GM23248 (cell line): ENCODE results near the gene MYH9. TPM values are rescaled to one million over a fixed set of nuclear protein-coding genes. Genes with fewer than 3 reads are reported as not detected.
"Not testable (repeated sequence)": the region's sequence is repeated elsewhere in the genome, so short reads cannot be mapped to it uniquely, and the experiment has no call there.

Experiments used
- DNase-seq: peaks from one replicate; pipeline ENCODE4 v3.0.0-alpha.2; 2015
- H2AFZ ChIP-seq: fragments of 200-600 bp; sonication (generic); 2 replicates; pipeline ENCODE4 v1.6.1; 2016; ENCODE audit warnings: antibody characterized with exemption
- H3F3A ChIP-seq: fragments of 200-600 bp; sonication (generic); 2 replicates; pipeline ENCODE4 v1.6.1; 2016; ENCODE audit warnings: mild to moderate bottlenecking, antibody characterized with exemption, mixed run types; ENCODE audit not compliant: insufficient read depth
- H3K27ac ChIP-seq: fragments of 200-600 bp; sonication (generic); 2 replicates; pipeline ENCODE4 v1.5.1; 2016; ENCODE audit warnings: mild to moderate bottlenecking
- H3K27me3 ChIP-seq: fragments of 200-600 bp; sonication (generic); replicated peaks from 2 replicates; pipeline ENCODE4 v1.6.1; 2016; ENCODE audit warnings: mild to moderate bottlenecking; ENCODE audit not compliant: insufficient read depth
- H3K36me3 ChIP-seq: fragments of 200-600 bp; sonication (generic); 2 replicates; pipeline ENCODE4 v1.6.1; 2016; ENCODE audit warnings: low read depth, mild to moderate bottlenecking
- H3K4me1 ChIP-seq: fragments of 200-600 bp; sonication (generic); 2 replicates; pipeline ENCODE4 v1.6.1; 2016; ENCODE audit warnings: mild to moderate bottlenecking; ENCODE audit not compliant: insufficient read depth
- H3K4me2 ChIP-seq: fragments of 200-600 bp; sonication (generic); one replicate; pipeline ENCODE4 v1.6.1; 2016; ENCODE audit warnings: mild to moderate bottlenecking; ENCODE audit not compliant: unreplicated experiment
- H3K4me3 ChIP-seq: fragments of 200-600 bp; sonication (generic); 2 replicates; pipeline ENCODE4 v1.5.1; 2016; ENCODE audit warnings: mild to moderate bottlenecking
- H3K79me2 ChIP-seq: fragments of 200-600 bp; sonication (generic); 2 replicates; pipeline ENCODE4 v1.6.1; 2016; ENCODE audit warnings: mild to moderate bottlenecking; ENCODE audit not compliant: insufficient read depth
- H3K9ac ChIP-seq: fragments of 200-600 bp; sonication (generic); 2 replicates; pipeline ENCODE4 v1.6.1; 2016; ENCODE audit warnings: mild to moderate bottlenecking
- H3K9me2 ChIP-seq: fragments of 200-600 bp; sonication (generic); 2 replicates; pipeline ENCODE4 v1.6.1; 2016; ENCODE audit warnings: mixed run types, mild to moderate bottlenecking, moderate library complexity; ENCODE audit not compliant: insufficient read depth
- H3K9me3 ChIP-seq: fragments of 200-600 bp; sonication (generic); one replicate; pipeline ENCODE4 v1.6.1; 2017; ENCODE audit warnings: low read depth
- H4K20me1 ChIP-seq: fragments of 200-600 bp; sonication (generic); 2 replicates; pipeline ENCODE4 v1.6.0; 2016; ENCODE audit not compliant: insufficient read depth
- EZH2 ChIP-seq: fragments of 200-600 bp; sonication (generic); IDR thresholded peaks from 2 replicates; pipeline ENCODE4 v1.6.1; 2018; ENCODE audit warnings: antibody characterized with exemption, mild to moderate bottlenecking; ENCODE audit not compliant: insufficient read depth, poor library complexity, severe bottlenecking
- EZH2phosphoT487 ChIP-seq: fragments of 200-600 bp; sonication (generic); IDR thresholded peaks from 2 replicates; pipeline ENCODE4 v1.6.1; 2018; ENCODE audit warnings: antibody characterized with exemption, moderate library complexity, mild to moderate bottlenecking, low read depth; ENCODE audit not compliant: insufficient read depth
- WGBS, 2 experiments: methylation state at CpG; one replicate each; pipeline ENCODE4 v1.1.6; 2015 to 2017; ENCODE audit warnings: low lambda C conversion rate in 2 of 2, low coverage in 1 of 2; ENCODE audit errors: missing lambda C conversion rate in 2 of 2; 5-methylcytosine and 5-hydroxymethylcytosine counted together
- in situ Hi-C: fragments of 300-500 bp; cut with MboI; formaldehyde crosslinking; loops from 2 replicates; pipeline ENCODE4 v1.15.0; 2020
- polyA plus RNA-seq: library from polyadenylated mRNA; unstranded; fragments of >200 nt; fragmentation: Nextera tagmentation; extraction: Ambion mirVana; gene quantifications from 2 replicates; pipeline ENCODE4 v1.2.1, GENCODE V29; 2016
- total RNA-seq: library from RNA; depleted of rRNA; stranded (reverse); fragments of >200 nt; shearing (Covaris generic); gene quantifications from 2 replicates; pipeline ENCODE4 v1.2.3, GENCODE V29; 2014

Gene MYH9
- total and polyA plus RNA-seq, 2 experiments from 2014 or later, result 287 to 420 TPM

- Histone ChIP-seq H3K4me1 (no peaks in the 10 kb centered on the region), H3K27me3 (no peaks in the 10 kb centered on the region), H3K27ac (no peak overlapping the region), H2AFZ (no peak overlapping the region), H4K20me1 (no peaks in the 10 kb centered on the region; the same call in 1 of the 2 replicates), H3K9me2 (no peaks in the 10 kb centered on the region), H3K9me3 (no peaks in the 10 kb centered on the region), H3K4me2 (no peak overlapping the region), H3K4me3 (no peak overlapping the region), H3K79me2 (peaks cover 60% of the 10 kb centered on the region), H3K9ac (no peak overlapping the region), H3K36me3 (peaks cover 77% of the 10 kb centered on the region), H3F3A (peaks cover 49% of the 10 kb centered on the region)
- no peak for TF ChIP-seq EZH2
- no peak for TF ChIP-seq EZH2phosphoT487
- WGBS, 2 experiments, result 93 to 97% methylated on average over 24 to 26 of the region's 26 CpGs
- in situ Hi-C loops, result no loop called here
- DNase-seq, result no peak
Measured at GRCh38 chr22:36293606-36294292, 94.0 kb downstream of the MYH9 start.

DNA sequence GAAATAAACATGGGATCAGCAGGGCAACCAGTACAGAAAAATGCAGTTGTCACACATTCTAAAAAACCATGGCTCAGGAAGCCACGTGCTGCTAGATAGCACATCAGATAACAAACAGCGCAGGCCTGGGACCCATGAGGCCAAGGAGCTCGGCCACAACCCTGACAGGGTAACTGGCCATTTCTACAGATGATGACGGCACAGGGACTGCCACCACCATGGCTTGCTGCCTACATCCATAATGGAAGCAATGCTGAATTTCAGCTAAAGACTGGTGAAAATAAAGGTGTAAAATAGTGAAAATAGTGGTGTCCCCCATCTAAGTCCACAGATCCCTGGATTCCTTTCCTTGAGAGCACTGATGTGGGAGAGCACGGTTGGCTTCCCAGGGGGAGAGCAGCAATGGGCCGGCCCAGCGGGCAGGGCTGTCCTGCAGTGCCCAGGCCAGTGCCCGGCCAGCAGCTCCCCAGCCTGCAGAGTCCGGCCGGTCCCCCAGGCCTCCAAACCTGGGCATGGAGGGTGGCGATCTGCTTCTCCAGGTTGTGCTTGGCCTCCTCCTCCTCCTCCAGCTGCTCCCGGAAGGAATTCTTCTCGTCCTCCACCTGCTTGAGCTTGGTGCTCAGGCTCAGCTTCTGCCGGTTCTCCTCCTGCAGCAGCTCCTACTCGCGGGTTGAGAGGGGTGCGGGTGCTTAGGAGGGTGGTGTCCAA lies 94.8 kb downstream of the MYH9 start:
- Histone ChIP-seq H3K79me2 (peaks cover 53% of the 10 kb centered on the region), H4K20me1 (no peaks in the 10 kb centered on the region; the same call in 1 of the 2 replicates), H3K36me3 (peaks cover 77% of the 10 kb centered on the region), H2AFZ (no peak overlapping the region), H3K9me3 (no peaks in the 10 kb centered on the region), H3K4me1 (no peaks in the 10 kb centered on the region), H3K4me3 (no peak overlapping the region), H3K9ac (no peak overlapping the region), H3F3A (peaks cover 50% of the 10 kb centered on the region), H3K4me2 (no peak overlapping the region), H3K27me3 (no peaks in the 10 kb centered on the region), H3K9me2 (no peaks in the 10 kb centered on the region), H3K27ac (no peak overlapping the region)
- no peak for DNase-seq
- TF ChIP-seq EZH2 (no peak), EZH2phosphoT487 (no peak)
- WGBS, 2 experiments, result 96% methylated on average over 17 of the region's 17 CpGs
- in situ Hi-C loops, result no loop called here

- no peaks in the 10 kb centered on the region; the same call in 1 of the 2 replicates for H4K20me1 ChIP-seq
- TF ChIP-seq EZH2 (no peak), EZH2phosphoT487 (no peak)
Measured at GRCh38 chr22:36291831-36292740, 95.7 kb downstream of the MYH9 start.

DNA sequence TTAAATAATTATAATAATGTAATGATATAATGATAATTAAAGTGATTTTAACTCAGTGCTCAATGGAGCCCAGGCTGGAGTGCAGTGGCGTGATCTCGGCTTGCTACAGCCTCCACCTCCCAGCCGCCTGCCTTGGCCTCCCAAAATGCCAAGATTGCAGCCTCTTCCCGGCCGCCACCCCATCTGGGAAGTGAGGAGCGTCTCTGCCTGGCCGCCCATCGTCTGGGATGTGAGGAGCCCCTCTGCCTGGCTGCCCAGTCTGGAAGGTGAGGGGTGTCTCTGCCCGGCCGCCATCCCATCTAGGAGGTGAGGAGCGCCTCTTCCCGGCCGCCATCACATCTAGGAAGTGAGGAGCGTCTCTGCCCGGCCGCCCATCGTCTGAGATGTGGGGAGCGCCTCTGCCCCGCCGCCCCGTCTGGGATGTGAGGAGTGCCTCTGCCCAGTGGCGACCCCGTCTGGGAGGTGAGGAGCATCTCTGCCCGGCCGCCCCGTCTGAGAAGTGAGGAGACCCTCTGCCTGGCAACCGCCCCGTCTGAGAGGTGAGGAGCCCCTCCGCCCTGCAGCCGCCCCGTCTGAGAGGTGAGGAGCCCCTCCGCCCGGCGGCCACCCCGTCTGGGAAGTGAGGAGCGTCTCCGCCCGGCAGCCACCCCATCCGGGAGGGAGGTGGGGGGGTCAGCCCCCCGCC lies 97.2 kb downstream of the MYH9 start:
- H3K27ac ChIP-seq, DNase-seq, H3K4me1 ChIP-seq, H2AFZ ChIP-seq, H3K27me3 ChIP-seq, H3K4me2 ChIP-seq, H3K9ac ChIP-seq, in situ Hi-C loops, H3K9me2 ChIP-seq, H3K4me3 ChIP-seq, H3K9me3 ChIP-seq, H4K20me1 ChIP-seq: not testable (repeated sequence)
- Histone ChIP-seq H3K36me3 (peaks cover 75% of the 10 kb centered on the region), H3K79me2 (peaks cover 39% of the 10 kb centered on the region), H3F3A (peaks cover 60% of the 10 kb centered on the region)
- WGBS, 2 experiments, result 89 to 94% methylated on average over 8 to 22 of the region's 40 CpGs

More at GRCh38 chr22:36291831-36292740, 95.7 kb downstream of the MYH9 start:
- Histone ChIP-seq H3K4me3 (no peak overlapping the region), H3K36me3 (peaks cover 77% of the 10 kb centered on the region), H3K79me2 (peaks cover 48% of the 10 kb centered on the region), H3K27me3 (no peaks in the 10 kb centered on the region), H3K4me1 (no peaks in the 10 kb centered on the region), H3K27ac (no peak overlapping the region), H3K9me2 (no peaks in the 10 kb centered on the region), H3F3A (peaks cover 59% of the 10 kb centered on the region), H2AFZ (no peak overlapping the region), H3K9me3 (no peaks in the 10 kb centered on the region), H3K4me2 (no peak overlapping the region), H3K9ac (no peak overlapping the region)
- DNase-seq, result no peak
- WGBS, 2 experiments, result 93 to 97% methylated on average over 23 to 29 of the region's 29 CpGs
- in situ Hi-C loops, result no loop called here

GRCh38 chr22:36289948-36290371 lies 97.8 kb downstream of the MYH9 start:
- WGBS, 2 experiments, result 93 to 95% methylated on average over 11 of the region's 11 CpGs
- H3K79me2 ChIP-seq, result peaks cover 34% of the 10 kb centered on the region
- H3K36me3 ChIP-seq, result peaks cover 75% of the 10 kb centered on the region
- H4K20me1 ChIP-seq, H3K9me3 ChIP-seq, H3K27ac ChIP-seq, H3K4me3 ChIP-seq, H3K9ac ChIP-seq, H2AFZ ChIP-seq, H3K27me3 ChIP-seq, H3K9me2 ChIP-seq, in situ Hi-C loops, H3K4me1 ChIP-seq, H3K4me2 ChIP-seq, DNase-seq: not testable (repeated sequence)
- H3F3A ChIP-seq, result peaks cover 60% of the 10 kb centered on the region
